Coronary artery (tissue), 2 donors: ENCODE data around the gene STT3B.

Experiments
- DNase-seq: peaks from one replicate; pipeline ENCODE4 v3.0.0-alpha.2; 2017; ENCODE audit warnings: low spot score
- H3K27ac ChIP-seq, 2 donors: fragments of 200-600 bp; sonication (generic); one replicate each; pipeline ENCODE4 v1.5.1; 2016 to 2019
- H3K4me3 ChIP-seq: fragments of 200-600 bp; sonication (generic); 2 replicates; pipeline ENCODE4 v1.5.1; 2016; ENCODE audit warnings: mild to moderate bottlenecking, moderate library complexity
- CTCF ChIP-seq: fragments of 200-600 bp; sonication (generic); IDR thresholded peaks from one replicate; pipeline ENCODE4 v1.5.1; 2019; ENCODE audit warnings: antibody characterized with exemption

The STT3B gene

DNA sequence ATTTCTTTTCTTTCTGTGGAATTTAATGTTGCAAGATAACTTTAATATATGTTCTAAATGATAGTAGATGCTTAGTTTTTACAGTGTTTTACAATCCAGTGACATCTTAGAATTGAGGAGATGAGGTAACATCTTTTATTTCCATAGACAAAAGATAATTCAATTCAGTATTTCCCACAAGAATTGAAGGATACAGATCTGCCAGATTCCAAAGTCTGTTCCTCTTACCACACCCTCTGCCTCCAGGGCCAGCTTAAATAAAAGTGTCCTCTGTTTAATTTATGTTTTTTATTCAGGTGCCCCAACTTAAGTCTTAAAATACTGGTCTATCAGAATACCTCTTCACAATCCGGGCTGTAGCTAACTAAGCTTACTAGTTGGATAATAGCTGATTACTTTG lies 6.5 kb downstream of the STT3B start:
- no peak overlapping the region for H3K4me3 ChIP-seq
- no peak for TF ChIP-seq CTCF
- DNase-seq = no peak
- H3K27ac ChIP-seq = no peak overlapping the region

- TF ChIP-seq CTCF = no peak
- DNase-seq = no peak
- no peak overlapping the region for H3K27ac ChIP-seq
- H3K4me3 ChIP-seq = no peak overlapping the region
Observed at GRCh38 chr3:31541089-31541488, 8.4 kb downstream of the STT3B start.

DNA sequence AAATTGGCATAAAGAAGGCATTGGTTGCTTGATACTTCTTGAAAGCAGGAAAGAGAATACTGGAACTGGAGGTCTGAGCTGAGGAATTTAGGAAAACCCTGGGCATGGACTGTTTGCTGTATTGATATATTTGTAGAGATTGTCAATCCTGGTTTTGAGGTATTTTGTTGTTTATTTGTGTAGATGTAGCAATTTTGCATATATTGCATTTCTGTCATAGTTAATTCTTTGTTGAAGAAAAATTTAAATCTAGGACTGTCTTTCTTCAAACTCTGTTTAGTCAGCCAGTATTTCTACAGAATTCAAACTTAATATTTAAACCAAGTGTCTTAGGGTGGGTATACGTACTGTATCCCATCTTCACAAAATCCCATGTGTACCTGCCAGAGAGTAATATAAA lies 9.5 kb downstream of the STT3B start:
- H3K4me3 ChIP-seq = no peak overlapping the region
- no peak for DNase-seq
- H3K27ac ChIP-seq = no peak overlapping the region
- TF ChIP-seq CTCF = no peak

GRCh38 chr3:31543375-31543774 lies 10.7 kb downstream of the STT3B start:
- no peak for DNase-seq
- H3K27ac ChIP-seq = no peak overlapping the region
- no peak for TF ChIP-seq CTCF
- H3K4me3 ChIP-seq = no peak overlapping the region

DNA sequence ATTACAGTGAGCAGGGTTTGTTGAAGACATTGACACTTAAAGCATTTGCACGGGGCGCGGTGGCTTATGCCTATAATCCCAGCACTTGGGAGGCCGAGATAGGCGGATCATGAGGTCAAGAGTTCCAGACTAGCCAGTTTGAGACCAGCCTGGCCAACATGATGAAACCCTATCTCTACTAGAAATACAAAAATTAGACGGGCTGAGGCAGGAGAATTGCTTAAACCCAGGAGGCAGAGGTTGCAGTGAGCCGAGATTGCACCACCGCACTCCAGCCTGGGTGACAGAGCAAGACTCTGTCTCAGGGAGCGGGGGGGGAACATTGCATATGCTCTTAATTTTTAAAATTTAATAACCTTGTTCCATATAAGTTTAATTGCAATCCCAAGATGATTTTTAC lies 11.9 kb downstream of the STT3B start:
- no peak for TF ChIP-seq CTCF
- H3K27ac ChIP-seq = no peak overlapping the region
- H3K4me3 ChIP-seq = no peak overlapping the region
- no peak for DNase-seq

DNA sequence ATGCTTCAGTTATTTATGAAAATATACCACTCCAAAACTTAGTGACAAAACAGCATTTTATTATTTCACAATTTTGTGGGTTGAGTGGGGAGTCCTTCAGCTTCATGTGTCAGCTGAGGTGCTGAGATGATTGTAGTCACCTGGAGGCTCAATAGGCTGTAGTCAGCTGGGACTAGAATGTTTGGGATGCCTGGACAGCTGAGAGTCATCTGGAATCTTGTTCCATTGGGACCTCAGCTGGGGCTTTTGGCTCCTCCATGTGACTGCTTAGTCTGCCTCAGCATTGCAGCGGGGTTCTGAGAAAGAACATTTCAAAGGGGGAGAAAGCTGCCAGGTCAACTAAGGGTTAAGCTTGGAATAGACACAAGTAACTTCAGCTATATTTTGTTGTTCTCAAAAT lies 13.4 kb downstream of the STT3B start:
- no peak for TF ChIP-seq CTCF
- Histone ChIP-seq H3K27ac (no peak overlapping the region), H3K4me3 (no peak overlapping the region)
- DNase-seq = no peak

DNA sequence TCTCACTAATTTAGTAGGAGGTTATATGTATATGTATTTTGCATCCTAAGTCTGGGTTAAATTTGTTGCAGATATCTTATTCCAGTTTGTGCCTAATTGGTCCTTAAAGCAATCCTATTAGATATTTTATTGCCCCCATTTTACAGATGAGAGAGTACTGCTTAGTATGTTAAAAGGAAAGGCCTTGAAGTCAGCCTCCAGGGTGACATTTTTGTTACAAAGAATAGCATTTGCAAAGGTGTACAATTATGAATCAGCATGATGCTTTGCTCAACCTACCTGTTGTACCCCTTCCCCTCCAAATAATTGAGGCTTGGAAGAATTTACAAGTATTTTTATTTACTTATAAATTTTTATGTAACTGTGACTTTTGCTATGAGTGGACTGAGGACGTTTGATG lies 14.0 kb downstream of the STT3B start:
- Histone ChIP-seq H3K27ac (no peak overlapping the region), H3K4me3 (no peak overlapping the region)
- no peak for TF ChIP-seq CTCF
- no peak for DNase-seq
